SK-N-MC (cell line): ENCODE measurements around the gene KLHL15.

Source experiments
- EZH2 ChIP-seq: fragments of 200-600 bp; sonication (generic); IDR thresholded peaks from one replicate; pipeline ENCODE4 v1.6.1; 2017; ENCODE audit warnings: antibody characterized with exemption
- POLR2AphosphoS5 ChIP-seq: IDR thresholded peaks from 2 replicates; pipeline ENCODE4 v1.6.1; 2012; ENCODE audit warnings: mild to moderate bottlenecking, low read depth, low read length, borderline replicate concordance

- TF ChIP-seq POLR2AphosphoS5: no peak
- no peak for TF ChIP-seq EZH2
Measured at GRCh38 chrX:24063488-24063887, 36.5 kb upstream of the KLHL15 start.
